Loucy (cell line): Measurements from ENCODE around the gene CUL5.

ENCODE experiments used
- H2AFZ ChIP-seq: fragments of 200-600 bp; sonication (generic); 2 replicates; pipeline ENCODE4 v1.6.0; 2016; ENCODE audit warnings: antibody characterized with exemption, mild to moderate bottlenecking, low read length, moderate library complexity
- H3F3A ChIP-seq: fragments of 200-600 bp; 2 replicates; pipeline ENCODE4 v1.6.0; 2016; ENCODE audit warnings: antibody characterized with exemption, low read depth, mild to moderate bottlenecking
- H3K27me3 ChIP-seq: fragments of 200-600 bp; sonication (generic); 2 replicates; pipeline ENCODE4 v1.6.1; 2014; ENCODE audit warnings: low read length, mild to moderate bottlenecking; ENCODE audit not compliant: insufficient read depth, poor library complexity, severe bottlenecking
- H3K36me3 ChIP-seq: fragments of 200-600 bp; sonication (generic); 2 replicates; pipeline ENCODE4 v1.6.1; 2016; ENCODE audit warnings: low read length; ENCODE audit not compliant: insufficient read depth
- H3K4me1 ChIP-seq: fragments of 200-600 bp; sonication (generic); 2 replicates; pipeline ENCODE4 v1.5.1; 2014; ENCODE audit warnings: low read length, mild to moderate bottlenecking; ENCODE audit not compliant: insufficient read depth, poor library complexity, severe bottlenecking
- H3K4me2 ChIP-seq: fragments of 200-600 bp; sonication (generic); 2 replicates; pipeline ENCODE4 v1.6.0; 2014; ENCODE audit warnings: antibody characterized with exemption, low read length, low read depth, mild to moderate bottlenecking; ENCODE audit not compliant: poor library complexity, severe bottlenecking
- H3K4me3 ChIP-seq: fragments of 200-600 bp; sonication (generic); 2 replicates; pipeline ENCODE4 v1.5.1; 2014; ENCODE audit warnings: low read length, mild to moderate bottlenecking, mixed read lengths; ENCODE audit not compliant: poor library complexity, severe bottlenecking
- H3K79me2 ChIP-seq: fragments of 200-600 bp; sonication (generic); 2 replicates; pipeline ENCODE4 v1.6.1; 2014; ENCODE audit warnings: low read length; ENCODE audit not compliant: insufficient read depth
- H3K9ac ChIP-seq: fragments of 200-600 bp; sonication (generic); 2 replicates; pipeline ENCODE4 v1.6.0; 2014; ENCODE audit warnings: mild to moderate bottlenecking, low read depth, low read length, moderate library complexity; ENCODE audit not compliant: poor library complexity, severe bottlenecking
- H3K9me2 ChIP-seq: fragments of 200-600 bp; sonication (generic); replicated peaks from 2 replicates; pipeline ENCODE4 v1.6.1; 2016; ENCODE audit warnings: low read depth, low read length, mixed read lengths
- H3K9me3 ChIP-seq: fragments of 200-600 bp; sonication (generic); 2 replicates; pipeline ENCODE4 v1.6.1; 2014; ENCODE audit warnings: mild to moderate bottlenecking, antibody characterized with exemption, low read length, low read depth; ENCODE audit not compliant: insufficient read depth
- H4K20me1 ChIP-seq: fragments of 200-600 bp; sonication (generic); 2 replicates; pipeline ENCODE4 v1.6.0; 2014; ENCODE audit warnings: antibody characterized with exemption, low read length, mild to moderate bottlenecking; ENCODE audit not compliant: insufficient read depth, poor library complexity, severe bottlenecking
- CTCF ChIP-seq: fragments of 200-600 bp; sonication (generic); conservative IDR thresholded peaks from 2 replicates; pipeline ENCODE4 v1.5.1; 2014; ENCODE audit warnings: mild to moderate bottlenecking, antibody characterized with exemption, low read length
- EZH2phosphoT487 ChIP-seq: fragments of 200-600 bp; IDR thresholded peaks from 2 replicates; pipeline ENCODE4 v1.6.1; 2018; ENCODE audit warnings: antibody characterized with exemption, mild to moderate bottlenecking, moderate library complexity, borderline replicate concordance

CUL5 gene

GRCh38 chr11:107996006-107996776, 12.5 kb upstream of the CUL5 start:
- no peak for TF ChIP-seq EZH2phosphoT487
- no peak for TF ChIP-seq CTCF

GRCh38 chr11:107998761-107999160, 9.9 kb upstream of the CUL5 start:
- Histone ChIP-seq H3K79me2 (no peaks in the 10 kb centered on the region), H2AFZ (no peak overlapping the region), H3K4me3 (no peak overlapping the region), H3K27me3 (no peaks in the 10 kb centered on the region), H3K36me3 (no peaks in the 10 kb centered on the region), H4K20me1 (no peaks in the 10 kb centered on the region), H3K9ac (no peak overlapping the region), H3K4me2 (no peak overlapping the region), H3K4me1 (no peaks in the 10 kb centered on the region), H3F3A (no peaks in the 10 kb centered on the region), H3K9me3 (no peaks in the 10 kb centered on the region), H3K9me2 (no peaks in the 10 kb centered on the region)
- no peak for TF ChIP-seq EZH2phosphoT487
- TF ChIP-seq CTCF = no peak

More at GRCh38 chr11:107996006-107996776, 12.5 kb upstream of the CUL5 start:
- no peaks in the 10 kb centered on the region for H3K79me2 ChIP-seq
- H3K9ac ChIP-seq = no peak overlapping the region
- no peaks in the 10 kb centered on the region for H3K9me2 ChIP-seq
- H2AFZ ChIP-seq = no peak overlapping the region
- no peaks in the 10 kb centered on the region for H3K27me3 ChIP-seq
- H3K36me3 ChIP-seq = no peaks in the 10 kb centered on the region
- H3F3A ChIP-seq = no peaks in the 10 kb centered on the region
- H3K9me3 ChIP-seq = no peaks in the 10 kb centered on the region
- no peak overlapping the region for H3K4me2 ChIP-seq
- H3K4me3 ChIP-seq = no peak overlapping the region
- no peaks in the 10 kb centered on the region for H4K20me1 ChIP-seq
- no peaks in the 10 kb centered on the region for H3K4me1 ChIP-seq

- H3K4me2 ChIP-seq = no peak overlapping the region
- no peak overlapping the region for H3K9ac ChIP-seq
- no peak for TF ChIP-seq EZH2phosphoT487
- TF ChIP-seq CTCF = peak; percentile 95
- H3K4me1 ChIP-seq = no peaks in the 10 kb centered on the region
- H3K36me3 ChIP-seq = no peaks in the 10 kb centered on the region
- no peak overlapping the region; the same call in 1 of the 2 replicates for H2AFZ ChIP-seq
- H3F3A ChIP-seq = no peaks in the 10 kb centered on the region
- no peaks in the 10 kb centered on the region for H3K79me2 ChIP-seq
- H4K20me1 ChIP-seq = no peaks in the 10 kb centered on the region
- H3K27me3 ChIP-seq = no peaks in the 10 kb centered on the region
- H3K9me2 ChIP-seq = no peaks in the 10 kb centered on the region
- H3K4me3 ChIP-seq = no peak overlapping the region
- no peaks in the 10 kb centered on the region for H3K9me3 ChIP-seq
Observed at GRCh38 chr11:107999759-108000455, 8.8 kb upstream of the CUL5 start.
